Colonic mucosa (tissue), 4 donors: ENCODE measurements around the gene TIGAR. TPM values are rescaled to one million over a fixed set of nuclear protein-coding genes. Genes with fewer than 3 reads are reported as not detected.
A peak's percentile ranks its signal among the peaks of the same experiment; 100 is the strongest.

ENCODE experiments used
- DNase-seq: peaks from one replicate; pipeline ENCODE4 v3.0.0-alpha.2; 2020
- H3K27ac ChIP-seq: fragments of 200-600 bp; one replicate; pipeline ENCODE4 v1.8.0; 2021
- H3K27me3 ChIP-seq: fragments of 200-600 bp; one replicate; pipeline ENCODE4 v1.8.0; 2021
- H3K36me3 ChIP-seq: fragments of 200-600 bp; one replicate; pipeline ENCODE4 v1.8.0; 2021
- H3K4me1 ChIP-seq: fragments of 200-600 bp; one replicate; pipeline ENCODE4 v1.8.0; 2021; ENCODE audit warnings: mild to moderate bottlenecking
- H3K4me3 ChIP-seq: fragments of 200-600 bp; one replicate; pipeline ENCODE4 v1.8.0; 2021
- H3K9ac ChIP-seq, 2 donors: one replicate each; pipeline ENCODE4 v1.7.0; 2013; ENCODE audit warnings: control low read depth in 2 of 2, low read depth in 2 of 2, low read length in 2 of 2
- H3K9me3 ChIP-seq: fragments of 200-600 bp; one replicate; pipeline ENCODE4 v1.8.0; 2021
- intact Hi-C: fragments of 100-400 bp; cut with DNase I; formaldehyde crosslinking; loops from one replicate; pipeline ENCODE4 v1.14.1; 2022
- total RNA-seq, 2 donors: library from RNA; stranded (reverse); fragmentation: NEBNext Ultra II Directional in 1 of 2; extraction: Animal tissue kit (Norgen Biotek cat#: 25700) in 1 of 2; gene quantifications; one replicate each; pipeline ENCODE4 v1.2.1, GENCODE V29; 2021
- TF ChIP-seq, protein P1 (sequence below): fragments of 200-600 bp; IDR thresholded peaks from one replicate; pipeline ENCODE4 v1.8.0; 2022; ENCODE audit warnings: antibody characterized with exemption, mild to moderate bottlenecking
- donor health status: healthy.
- donor health status: DM: no; HTN: no; CAD: no.
- donor health status: DM: no; HTN: no; CAD: no.

The TIGAR gene
- total RNA-seq, 2 donors from 2014 or later = 14.1 to 17.7 TPM

DNA sequence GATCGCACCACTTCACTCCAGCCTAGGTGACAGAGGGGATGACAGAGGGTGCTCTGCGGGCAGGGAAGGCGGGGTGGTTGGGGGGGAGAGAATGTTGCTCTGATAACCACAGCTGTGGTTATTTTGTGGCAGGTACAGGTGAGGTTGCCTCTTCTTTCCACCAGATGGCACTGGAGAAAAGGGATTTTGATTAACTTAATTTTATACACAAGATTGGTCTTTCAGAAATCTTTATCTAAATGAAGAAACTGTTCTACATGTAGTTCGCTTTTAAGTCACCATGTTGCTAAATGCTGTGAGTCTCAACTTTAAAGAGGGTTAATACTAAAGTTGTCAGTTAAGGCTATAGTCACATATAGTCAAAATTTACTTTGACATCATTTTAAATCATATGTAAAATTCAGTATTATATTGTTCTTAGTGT lies 32.8 kb downstream of the TIGAR start:
- intact Hi-C loops = loop anchor here (10.0 kb wide), 1 partner anchor 171 kb away; no protein-coding TSS in a partner anchor
- H3K27ac ChIP-seq = no peak overlapping the region
- TF ChIP-seq, protein P1, sequence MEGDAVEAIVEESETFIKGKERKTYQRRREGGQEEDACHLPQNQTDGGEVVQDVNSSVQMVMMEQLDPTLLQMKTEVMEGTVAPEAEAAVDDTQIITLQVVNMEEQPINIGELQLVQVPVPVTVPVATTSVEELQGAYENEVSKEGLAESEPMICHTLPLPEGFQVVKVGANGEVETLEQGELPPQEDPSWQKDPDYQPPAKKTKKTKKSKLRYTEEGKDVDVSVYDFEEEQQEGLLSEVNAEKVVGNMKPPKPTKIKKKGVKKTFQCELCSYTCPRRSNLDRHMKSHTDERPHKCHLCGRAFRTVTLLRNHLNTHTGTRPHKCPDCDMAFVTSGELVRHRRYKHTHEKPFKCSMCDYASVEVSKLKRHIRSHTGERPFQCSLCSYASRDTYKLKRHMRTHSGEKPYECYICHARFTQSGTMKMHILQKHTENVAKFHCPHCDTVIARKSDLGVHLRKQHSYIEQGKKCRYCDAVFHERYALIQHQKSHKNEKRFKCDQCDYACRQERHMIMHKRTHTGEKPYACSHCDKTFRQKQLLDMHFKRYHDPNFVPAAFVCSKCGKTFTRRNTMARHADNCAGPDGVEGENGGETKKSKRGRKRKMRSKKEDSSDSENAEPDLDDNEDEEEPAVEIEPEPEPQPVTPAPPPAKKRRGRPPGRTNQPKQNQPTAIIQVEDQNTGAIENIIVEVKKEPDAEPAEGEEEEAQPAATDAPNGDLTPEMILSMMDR = peak; percentile 42
- no peak for DNase-seq
- H3K4me3 ChIP-seq = no peak overlapping the region
- no peaks in the 10 kb centered on the region for H3K36me3 ChIP-seq
- no peak overlapping the region for H3K9ac ChIP-seq
- no peaks in the 10 kb centered on the region for H3K4me1 ChIP-seq
- H3K27me3 ChIP-seq = no peaks in the 10 kb centered on the region
- H3K9me3 ChIP-seq = no peaks in the 10 kb centered on the region

DNA sequence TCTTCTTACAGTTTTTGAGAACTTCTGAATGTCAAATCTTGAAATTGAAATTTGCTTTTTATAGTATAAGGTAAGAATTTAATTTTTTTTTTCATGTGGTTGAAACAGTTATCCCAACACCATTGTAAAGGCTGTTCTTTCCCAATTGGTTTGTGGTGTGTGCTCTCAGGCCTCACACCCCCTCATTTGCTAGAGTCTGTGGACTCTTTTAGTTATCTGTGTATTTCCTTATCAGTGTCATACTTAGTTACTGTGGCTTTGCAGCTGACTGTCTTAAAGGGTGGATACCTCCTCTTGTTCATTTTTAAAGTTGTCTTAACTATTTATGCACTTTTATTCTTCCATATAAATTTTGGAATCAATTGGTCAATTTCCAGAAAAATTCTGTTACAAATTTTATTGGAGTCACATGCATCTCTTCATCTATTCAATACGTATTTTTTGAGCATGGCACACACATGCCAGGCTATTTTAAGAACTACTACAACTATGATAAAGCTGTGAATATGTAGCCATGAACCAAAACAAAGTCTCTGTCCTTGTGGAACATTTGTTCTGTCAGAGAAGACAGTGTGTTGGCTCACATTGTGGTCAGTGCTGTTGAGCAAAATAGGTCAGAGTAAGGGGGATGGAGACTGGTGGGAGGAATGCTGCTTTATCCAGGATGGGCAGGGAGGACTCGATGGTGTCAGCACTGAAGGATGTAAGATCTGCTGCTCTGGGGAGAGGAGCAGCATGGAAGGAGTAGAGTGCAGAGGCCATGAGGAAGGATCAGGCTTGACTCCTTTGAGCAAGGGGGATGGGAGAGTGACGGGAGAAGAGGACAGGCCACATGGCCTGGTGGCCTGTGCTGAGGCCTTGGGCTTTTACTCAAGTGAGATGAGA lies 34.4 kb downstream of the TIGAR start:
- Histone ChIP-seq H3K27me3 (no peaks in the 10 kb centered on the region), H3K4me1 (no peaks in the 10 kb centered on the region), H3K9me3 (no peaks in the 10 kb centered on the region), H3K27ac (no peak overlapping the region), H3K36me3 (no peaks in the 10 kb centered on the region), H3K4me3 (no peak overlapping the region), H3K9ac (no peak overlapping the region)
- intact Hi-C loops = loop anchor here (10.0 kb wide), 1 partner anchor 169 kb away; no protein-coding TSS in a partner anchor
- TF ChIP-seq, protein P1 = no peak
- no peak for DNase-seq

DNA sequence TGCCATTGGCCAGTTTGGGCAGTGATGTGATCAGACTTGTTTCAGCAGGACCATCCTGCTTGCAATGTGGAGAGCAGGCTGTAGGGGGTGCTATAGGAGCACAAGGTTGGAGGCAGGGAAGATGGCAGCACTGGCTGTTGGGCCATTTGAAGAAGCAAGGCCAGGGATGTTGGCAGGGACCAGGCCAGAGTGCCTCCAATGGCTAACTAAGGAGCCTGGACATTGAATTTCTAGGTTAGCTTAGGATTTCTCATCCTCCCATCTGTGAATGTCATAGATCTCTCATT lies 35.0 kb downstream of the TIGAR start:
- H3K9ac ChIP-seq = no peak overlapping the region
- no peaks in the 10 kb centered on the region for H3K9me3 ChIP-seq
- intact Hi-C loops = loop anchor here (10.0 kb wide), 1 partner anchor 169 kb away; no protein-coding TSS in a partner anchor
- H3K4me3 ChIP-seq = no peak overlapping the region
- no peaks in the 10 kb centered on the region for H3K4me1 ChIP-seq
- H3K27ac ChIP-seq = no peak overlapping the region
- DNase-seq = peak; percentile 48
- no peaks in the 10 kb centered on the region for H3K36me3 ChIP-seq
- no peaks in the 10 kb centered on the region for H3K27me3 ChIP-seq
- TF ChIP-seq, protein P1 = peak; percentile 29

DNA sequence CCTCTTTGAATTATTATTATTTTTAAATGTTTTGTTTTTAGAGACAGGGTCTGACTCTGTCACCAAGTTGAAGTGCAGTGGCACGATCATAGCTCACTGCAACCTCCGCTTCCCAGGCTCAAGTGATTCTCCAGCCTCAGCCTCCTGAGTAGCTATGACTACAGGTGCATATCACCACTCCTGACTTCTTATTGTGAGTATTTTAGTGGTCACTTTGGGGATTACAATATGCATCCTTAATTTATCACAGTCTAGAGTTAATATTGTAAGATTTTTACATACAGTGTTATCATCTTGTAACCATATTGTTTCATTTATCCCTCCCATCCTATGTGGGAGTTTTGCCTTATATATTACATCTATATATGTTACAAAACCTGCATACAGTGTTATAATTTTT lies 45.1 kb downstream of the TIGAR start:
- intact Hi-C loops = no loop called here
- Histone ChIP-seq H3K4me1 (no peaks in the 10 kb centered on the region), H3K27me3 (no peaks in the 10 kb centered on the region), H3K27ac (no peak overlapping the region), H3K4me3 (no peak overlapping the region), H3K9me3 (no peaks in the 10 kb centered on the region), H3K36me3 (no peaks in the 10 kb centered on the region), H3K9ac (no peak overlapping the region)
- no peak for DNase-seq
- TF ChIP-seq, protein P1 = no peak

DNA sequence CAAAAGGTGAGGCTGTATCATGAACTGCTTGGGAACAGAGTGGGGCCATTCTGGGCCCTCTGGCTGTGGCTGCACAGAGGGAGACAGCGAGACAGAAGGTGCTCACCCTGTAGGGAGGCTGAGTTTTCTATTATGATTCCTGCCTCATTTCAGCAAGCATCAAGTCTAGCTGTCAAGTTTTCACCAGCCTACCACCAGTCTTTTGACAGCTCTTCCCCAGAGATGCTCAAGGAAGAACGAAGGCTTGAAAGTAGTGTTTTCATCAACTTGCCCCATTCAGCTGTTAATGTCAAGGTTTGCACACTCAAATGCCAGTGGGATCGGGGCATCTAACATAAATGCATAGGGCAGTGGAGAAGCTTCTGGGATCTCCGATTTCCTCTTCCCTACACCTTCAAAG lies 48.5 kb downstream of the TIGAR start:
- H3K9ac ChIP-seq = no peak overlapping the region
- no peaks in the 10 kb centered on the region for H3K36me3 ChIP-seq
- intact Hi-C loops = no loop called here
- H3K4me3 ChIP-seq = no peak overlapping the region
- H3K27me3 ChIP-seq = no peaks in the 10 kb centered on the region
- no peaks in the 10 kb centered on the region for H3K4me1 ChIP-seq
- no peak overlapping the region for H3K27ac ChIP-seq
- TF ChIP-seq, protein P1 = no peak
- H3K9me3 ChIP-seq = no peaks in the 10 kb centered on the region
- DNase-seq = no peak
